Fibroblast of mammary gland (primary cell): Measurements from ENCODE around the gene FRRS1.

ENCODE experiments used
- DNase-seq: peaks from one replicate; pipeline ENCODE4 v3.0.0-alpha.2; 2010; ENCODE audit warnings: low read depth
- H3K4me3 ChIP-seq: 2 replicates; pipeline ENCODE4 v1.5.1; 2011; ENCODE audit warnings: low read depth, mild to moderate bottlenecking, low read length, moderate library complexity; ENCODE audit not compliant: control insufficient read depth
- TF ChIP-seq, protein P1 (sequence below): conservative IDR thresholded peaks from 2 replicates; pipeline ENCODE4 v1.5.1; 2011; ENCODE audit warnings: low read depth, low read length, inconsistent platforms; ENCODE audit not compliant: control insufficient read depth, insufficient read depth

Gene FRRS1

DNA sequence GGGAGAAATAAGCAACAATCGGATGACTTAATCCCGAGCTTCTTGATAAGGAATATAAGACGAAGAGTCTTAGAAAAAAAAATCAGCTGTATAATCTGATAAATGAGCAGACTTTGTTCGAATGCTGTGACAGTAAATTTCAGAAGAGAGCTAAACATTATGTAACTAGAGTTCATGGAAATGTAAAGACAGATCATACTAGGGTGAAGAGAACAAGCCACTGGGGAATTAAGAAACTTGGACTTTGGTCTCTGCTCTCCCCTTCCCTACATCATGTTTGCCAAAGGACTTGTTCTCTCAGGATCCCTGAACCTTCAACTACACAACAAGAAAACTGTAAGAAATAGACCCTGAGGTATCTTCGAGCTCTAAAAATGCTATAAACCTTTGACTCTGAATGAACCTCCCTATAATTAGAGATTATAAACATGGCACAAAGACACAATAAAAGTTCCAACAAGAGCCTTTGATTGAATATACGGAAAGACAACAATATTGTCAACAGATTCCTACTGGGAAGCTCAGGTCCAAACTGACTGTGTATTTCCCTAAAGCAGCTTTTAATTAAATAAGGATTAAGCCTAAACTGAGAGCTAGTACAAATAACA lies 27.5 kb downstream of the FRRS1 start:
- no peak overlapping the region for H3K4me3 ChIP-seq
- TF ChIP-seq, protein P1, sequence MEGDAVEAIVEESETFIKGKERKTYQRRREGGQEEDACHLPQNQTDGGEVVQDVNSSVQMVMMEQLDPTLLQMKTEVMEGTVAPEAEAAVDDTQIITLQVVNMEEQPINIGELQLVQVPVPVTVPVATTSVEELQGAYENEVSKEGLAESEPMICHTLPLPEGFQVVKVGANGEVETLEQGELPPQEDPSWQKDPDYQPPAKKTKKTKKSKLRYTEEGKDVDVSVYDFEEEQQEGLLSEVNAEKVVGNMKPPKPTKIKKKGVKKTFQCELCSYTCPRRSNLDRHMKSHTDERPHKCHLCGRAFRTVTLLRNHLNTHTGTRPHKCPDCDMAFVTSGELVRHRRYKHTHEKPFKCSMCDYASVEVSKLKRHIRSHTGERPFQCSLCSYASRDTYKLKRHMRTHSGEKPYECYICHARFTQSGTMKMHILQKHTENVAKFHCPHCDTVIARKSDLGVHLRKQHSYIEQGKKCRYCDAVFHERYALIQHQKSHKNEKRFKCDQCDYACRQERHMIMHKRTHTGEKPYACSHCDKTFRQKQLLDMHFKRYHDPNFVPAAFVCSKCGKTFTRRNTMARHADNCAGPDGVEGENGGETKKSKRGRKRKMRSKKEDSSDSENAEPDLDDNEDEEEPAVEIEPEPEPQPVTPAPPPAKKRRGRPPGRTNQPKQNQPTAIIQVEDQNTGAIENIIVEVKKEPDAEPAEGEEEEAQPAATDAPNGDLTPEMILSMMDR, result no peak
- DNase-seq, result no peak

DNA sequence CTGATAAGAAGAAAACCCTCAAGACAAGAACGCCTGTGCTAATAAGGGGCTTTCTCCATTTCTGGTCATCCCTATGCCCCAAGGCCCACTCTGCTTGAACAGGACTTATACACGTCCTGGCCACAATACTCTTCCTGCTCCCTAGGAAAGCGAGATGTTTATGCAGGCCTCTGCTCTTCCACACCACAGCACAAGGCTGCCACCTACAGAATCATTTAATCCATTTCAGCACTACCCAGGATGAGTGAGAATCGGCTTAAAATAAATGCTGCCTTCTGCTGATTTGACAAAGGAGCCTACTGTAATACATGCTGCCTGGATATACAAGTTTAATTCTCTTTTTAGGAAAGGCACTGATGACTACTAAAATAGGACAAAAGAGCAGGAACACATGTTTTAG lies 29.4 kb downstream of the FRRS1 start:
- no peak overlapping the region for H3K4me3 ChIP-seq
- TF ChIP-seq, protein P1, result peak; percentile 44
- DNase-seq, result peak; percentile 68

- DNase-seq, result no peak
- H3K4me3 ChIP-seq, result no peak overlapping the region
- TF ChIP-seq, protein P1, result no peak
These were observed 30.6 kb downstream of the FRRS1 start for GRCh38 chr1:99735852-99736251.

- H3K4me3 ChIP-seq, result no peak overlapping the region
- peak; percentile 31 for DNase-seq
- TF ChIP-seq, protein P1, result no peak
These were observed 35.1 kb downstream of the FRRS1 start for GRCh38 chr1:99731384-99731783.

DNA sequence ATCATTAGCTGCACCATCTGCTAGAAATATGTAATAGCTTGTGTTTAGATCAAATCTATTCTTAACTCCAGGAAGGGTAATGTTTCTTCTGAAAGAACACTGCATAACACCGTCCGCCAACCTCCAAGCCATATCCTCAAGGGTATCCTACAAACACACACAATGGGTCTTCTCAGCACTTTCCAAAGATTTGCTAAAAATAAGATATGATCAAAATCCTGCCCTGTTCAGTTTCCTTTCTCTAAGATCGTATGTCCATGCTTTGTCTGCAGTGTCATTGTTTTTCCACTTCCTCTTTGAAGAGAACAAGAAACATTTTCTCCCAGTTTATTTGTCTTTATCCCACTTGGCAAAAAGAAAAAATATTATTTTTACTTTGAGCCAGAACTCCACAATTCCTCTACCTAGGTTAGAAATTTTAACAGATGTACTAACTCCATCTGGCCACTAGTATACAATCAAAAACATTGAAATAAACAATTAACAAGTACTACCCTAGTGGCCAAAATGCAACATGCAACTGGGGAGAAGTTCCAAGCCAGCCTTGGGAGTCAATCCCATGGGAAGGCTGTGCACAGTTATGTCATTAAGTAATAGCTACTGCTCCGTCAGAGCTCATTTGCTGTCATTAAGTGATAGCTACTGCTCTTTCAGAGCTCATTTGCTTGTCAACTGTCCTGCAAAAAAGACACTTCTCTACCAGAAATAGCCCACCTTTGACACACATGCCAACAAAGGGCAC lies 37.8 kb downstream of the FRRS1 start:
- no peak overlapping the region for H3K4me3 ChIP-seq
- TF ChIP-seq, protein P1, result peak; percentile 55
- DNase-seq, result peak; percentile 59

DNA sequence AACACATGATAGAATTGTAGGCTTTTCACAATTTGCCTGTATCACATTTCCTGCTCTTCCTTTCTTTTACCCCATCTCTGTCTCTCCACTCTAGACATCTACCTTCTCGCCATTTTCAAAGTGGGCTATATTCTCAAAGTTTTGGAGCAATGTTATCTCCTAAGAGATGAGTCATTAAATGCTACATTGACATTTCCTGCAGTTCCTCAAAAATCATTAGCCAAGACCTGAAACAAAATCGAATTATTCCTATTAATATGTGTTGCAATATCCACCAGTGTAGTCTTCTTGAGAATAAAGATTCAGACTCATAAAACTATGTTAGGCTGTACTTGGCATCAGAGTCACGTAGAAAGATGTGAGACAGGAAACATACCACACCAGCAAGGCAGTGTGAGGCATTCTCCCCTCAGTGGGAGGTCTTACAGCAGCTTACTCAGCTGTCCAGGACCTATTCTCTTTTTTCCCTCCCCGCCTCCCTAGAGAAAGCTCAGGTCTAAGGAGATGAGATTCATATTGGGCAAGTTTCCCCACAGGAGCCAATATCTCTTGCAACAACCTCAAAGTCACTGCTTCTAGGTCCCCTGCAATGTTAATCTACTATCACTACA lies 38.8 kb downstream of the FRRS1 start:
- TF ChIP-seq, protein P1, result no peak

More for the DNA sequence above, 38.8 kb downstream of the FRRS1 start:
- H3K4me3 ChIP-seq, result no peak overlapping the region
- DNase-seq, result peak; percentile 70
